Measurements from ENCODE around the gene GSTCD. TPM values are rescaled to one million over a fixed set of nuclear protein-coding genes. Genes with fewer than 3 reads are reported as not detected.
"Not testable (repeated sequence)": the region's sequence is repeated elsewhere in the genome, so short reads cannot be mapped to it uniquely, and the experiment has no call there.

Gene GSTCD
- total and polyA plus RNA-seq, 4 donors: 1.2 to 8.7 (median 4.3) TPM

DNA sequence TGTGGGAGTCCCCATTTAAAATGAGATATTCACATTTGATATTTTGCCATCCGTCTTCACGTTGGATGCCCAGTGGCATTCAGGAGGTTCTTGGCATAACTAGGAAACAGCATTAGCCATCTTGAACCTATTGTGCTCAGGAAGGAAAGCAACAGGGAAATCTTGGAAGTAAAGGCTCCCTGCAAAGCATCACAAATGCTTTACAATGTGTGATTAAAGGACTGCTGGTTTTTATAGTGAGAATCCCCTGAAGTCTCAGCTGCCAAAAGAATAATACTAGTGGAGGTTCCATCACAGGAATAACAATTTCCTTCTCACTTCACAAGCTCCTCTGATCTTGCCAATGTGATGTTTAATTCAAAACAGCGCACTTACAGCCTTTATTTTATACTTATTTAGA lies 137.0 kb downstream of the GSTCD start:
- H3K27ac ChIP-seq (ENCODE audit: low read depth in 1 of 2, low read length in 2 of 2): no peak overlapping the region
- TF ChIP-seq RAD21 (IDR thresholded peaks at IDR 0.05) (no peak), YY1 (IDR thresholded peaks at IDR 0.05) (no peak)
- no peaks in the 10 kb centered on the region for H3K4me1 ChIP-seq (ENCODE audit: control insufficient read depth in 4 of 4, insufficient read depth in 4 of 4, low read length in 3 of 4)
- no peaks in the 10 kb centered on the region for H3K27me3 ChIP-seq (ENCODE audit: control insufficient read depth in 4 of 4, insufficient read depth in 4 of 4, low read length in 3 of 4)
- DNase-seq (ENCODE audit: low spot score): no peak
- 93% methylated on average over 3 of the region's 3 CpGs for WGBS
- no peaks in the 10 kb centered on the region for H3K9me3 ChIP-seq (ENCODE audit: control insufficient read depth in 4 of 4, low read length in 3 of 4)
- H3K36me3 ChIP-seq (ENCODE audit: control insufficient read depth in 4 of 4, insufficient read depth in 3 of 4, low read depth in 1 of 4, low read length in 3 of 4): no peaks in the 10 kb centered on the region
- no peak overlapping the region for H3K4me3 ChIP-seq (ENCODE audit: low read depth in 1 of 3, low read length in 3 of 3)
- no peak overlapping the region for H3K9ac ChIP-seq (ENCODE audit: low read depth in 1 of 2, low read length in 2 of 2)

DNA sequence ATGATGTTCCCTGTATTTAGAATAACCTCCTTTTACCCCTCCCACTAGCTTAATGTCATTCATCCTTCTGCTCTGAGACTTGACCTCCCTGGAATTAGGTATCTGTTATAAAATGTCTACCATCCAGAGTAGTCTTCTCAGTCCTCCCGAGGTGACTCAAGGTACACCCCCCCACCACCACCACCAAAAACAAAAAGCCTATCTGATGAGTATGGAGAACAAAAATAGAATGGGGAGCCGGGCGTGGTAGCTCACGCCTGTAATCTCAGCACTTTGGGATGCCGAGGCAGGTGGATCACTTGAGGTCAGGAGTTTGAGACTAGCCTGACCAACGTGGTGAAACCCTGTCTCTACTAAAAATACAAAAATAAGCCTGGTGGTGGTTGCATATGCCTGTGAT lies 139.8 kb downstream of the GSTCD start:
- not testable (repeated sequence) for H3K27me3 ChIP-seq (ENCODE audit: control insufficient read depth in 4 of 4, insufficient read depth in 4 of 4, low read length in 3 of 4); H3K36me3 ChIP-seq (ENCODE audit: control insufficient read depth in 4 of 4, insufficient read depth in 3 of 4, low read depth in 1 of 4, low read length in 3 of 4); H3K27ac ChIP-seq (ENCODE audit: low read depth in 1 of 2, low read length in 2 of 2); H3K9me3 ChIP-seq (ENCODE audit: control insufficient read depth in 4 of 4, low read length in 3 of 4); H3K4me1 ChIP-seq (ENCODE audit: control insufficient read depth in 4 of 4, insufficient read depth in 4 of 4, low read length in 3 of 4); H3K9ac ChIP-seq (ENCODE audit: low read depth in 1 of 2, low read length in 2 of 2); H3K4me3 ChIP-seq (ENCODE audit: low read depth in 1 of 3, low read length in 3 of 3); DNase-seq (ENCODE audit: low spot score)
- WGBS: 97% methylated on average over 6 of the region's 6 CpGs

DNA sequence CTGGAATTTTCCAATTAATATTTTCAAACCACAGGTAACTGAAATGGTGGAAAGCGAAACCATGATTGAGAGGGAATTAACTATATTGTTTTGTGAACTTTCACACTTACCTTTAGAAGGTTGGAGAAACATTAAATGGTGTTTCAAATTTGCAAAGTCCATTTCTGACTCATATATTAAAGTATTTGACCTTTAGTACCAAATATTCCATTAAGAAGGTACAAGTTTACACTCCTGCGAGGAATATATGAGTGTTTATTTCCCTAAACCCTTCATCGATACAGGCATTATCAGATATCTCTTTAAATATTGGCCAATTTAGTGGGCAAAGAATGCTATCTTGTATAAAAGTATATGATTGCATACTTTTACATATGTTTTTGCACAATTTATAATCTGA lies 142.6 kb downstream of the GSTCD start:
- WGBS: 94% methylated on average over 3 of the region's 3 CpGs

DNA sequence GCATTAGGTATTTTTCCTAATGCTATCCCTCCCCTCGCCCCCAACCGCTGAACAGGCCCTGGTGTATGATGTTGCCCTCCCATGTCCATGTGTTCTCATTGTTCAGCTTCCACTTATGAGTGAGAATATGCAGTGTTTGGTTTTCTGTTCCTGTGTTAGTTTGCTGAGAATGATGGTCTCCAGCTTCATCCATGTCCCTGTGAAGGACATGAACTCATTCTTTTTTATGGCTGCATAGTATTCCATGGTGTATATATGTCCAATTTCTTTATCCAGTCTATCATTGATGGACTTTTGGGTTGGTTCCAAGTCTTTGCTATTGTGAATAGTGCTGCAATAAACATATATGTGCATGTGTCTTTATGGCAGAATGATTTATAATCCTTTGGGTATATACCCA lies 143.6 kb downstream of the GSTCD start:
- H3K27me3 ChIP-seq (ENCODE audit: control insufficient read depth in 4 of 4, insufficient read depth in 4 of 4, low read length in 3 of 4); H3K27ac ChIP-seq (ENCODE audit: low read depth in 1 of 2, low read length in 2 of 2); H3K9ac ChIP-seq (ENCODE audit: low read depth in 1 of 2, low read length in 2 of 2); H3K36me3 ChIP-seq (ENCODE audit: control insufficient read depth in 4 of 4, insufficient read depth in 3 of 4, low read depth in 1 of 4, low read length in 3 of 4); H3K4me1 ChIP-seq (ENCODE audit: control insufficient read depth in 4 of 4, insufficient read depth in 4 of 4, low read length in 3 of 4); H3K9me3 ChIP-seq (ENCODE audit: control insufficient read depth in 4 of 4, low read length in 3 of 4); DNase-seq (ENCODE audit: low spot score); H3K4me3 ChIP-seq (ENCODE audit: low read depth in 1 of 3, low read length in 3 of 3): not testable (repeated sequence)
- 97% methylated on average over 2 of the region's 2 CpGs for WGBS

More for the DNA sequence above, 142.6 kb downstream of the GSTCD start:
- Histone ChIP-seq H3K36me3 (ENCODE audit: control insufficient read depth in 4 of 4, insufficient read depth in 3 of 4, low read depth in 1 of 4, low read length in 3 of 4) (no peaks in the 10 kb centered on the region), H3K9ac (ENCODE audit: low read depth in 1 of 2, low read length in 2 of 2) (no peak overlapping the region), H3K9me3 (ENCODE audit: control insufficient read depth in 4 of 4, low read length in 3 of 4) (no peaks in the 10 kb centered on the region), H3K27me3 (ENCODE audit: control insufficient read depth in 4 of 4, insufficient read depth in 4 of 4, low read length in 3 of 4) (no peaks in the 10 kb centered on the region), H3K4me3 (ENCODE audit: low read depth in 1 of 3, low read length in 3 of 3) (no peak overlapping the region), H3K27ac (ENCODE audit: low read depth in 1 of 2, low read length in 2 of 2) (no peak overlapping the region), H3K4me1 (ENCODE audit: control insufficient read depth in 4 of 4, insufficient read depth in 4 of 4, low read length in 3 of 4) (no peaks in the 10 kb centered on the region)
- no peak for TF ChIP-seq NR2F2 (IDR thresholded peaks at IDR 0.05)
- TF ChIP-seq FOXA1 (IDR thresholded peaks at IDR 0.05): no peak
- TF ChIP-seq, protein P1, sequence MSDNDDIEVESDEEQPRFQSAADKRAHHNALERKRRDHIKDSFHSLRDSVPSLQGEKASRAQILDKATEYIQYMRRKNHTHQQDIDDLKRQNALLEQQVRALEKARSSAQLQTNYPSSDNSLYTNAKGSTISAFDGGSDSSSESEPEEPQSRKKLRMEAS (IDR thresholded peaks at IDR 0.05): no peak
- TF ChIP-seq RXRA (IDR thresholded peaks at IDR 0.05): no peak
- no peak for DNase-seq (ENCODE audit: low spot score)

DNA sequence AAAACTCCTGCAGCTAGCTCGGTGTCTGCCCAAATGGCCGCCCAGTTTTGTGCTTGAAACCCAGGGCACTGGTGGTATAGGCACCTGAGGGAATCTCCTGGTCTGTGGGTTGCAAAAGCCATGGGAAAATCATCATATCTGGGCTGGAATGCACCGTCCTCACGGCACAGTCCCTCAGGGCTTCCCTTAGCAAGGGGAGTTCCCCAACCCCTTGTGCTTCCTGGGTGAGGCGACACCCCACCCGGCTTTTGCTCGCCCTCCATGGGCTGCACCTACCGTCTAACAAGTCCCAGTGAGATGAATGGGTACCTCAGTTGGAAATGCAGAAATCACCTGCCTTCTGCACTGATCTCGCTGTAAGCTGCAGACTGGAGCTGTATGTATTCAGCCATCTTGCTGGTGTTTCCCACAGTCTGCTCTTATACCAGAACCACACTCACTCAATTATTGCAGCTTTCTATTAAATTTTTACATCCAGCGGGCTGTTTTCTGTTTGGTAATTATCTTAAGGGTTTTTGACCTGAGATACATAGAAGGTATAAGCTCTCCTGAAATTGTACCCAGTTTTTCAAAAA lies 150.0 kb downstream of the GSTCD start:
- WGBS: 96% methylated on average over 10 of the region's 10 CpGs
- TF ChIP-seq SP1 (IDR thresholded peaks at IDR 0.05): no peak
- TF ChIP-seq EGR1 (IDR thresholded peaks at IDR 0.05; ENCODE audit: low read depth in 2 of 2): no peak
- TF ChIP-seq JUND (IDR thresholded peaks at IDR 0.05): no peak
- TF ChIP-seq, protein P2, sequence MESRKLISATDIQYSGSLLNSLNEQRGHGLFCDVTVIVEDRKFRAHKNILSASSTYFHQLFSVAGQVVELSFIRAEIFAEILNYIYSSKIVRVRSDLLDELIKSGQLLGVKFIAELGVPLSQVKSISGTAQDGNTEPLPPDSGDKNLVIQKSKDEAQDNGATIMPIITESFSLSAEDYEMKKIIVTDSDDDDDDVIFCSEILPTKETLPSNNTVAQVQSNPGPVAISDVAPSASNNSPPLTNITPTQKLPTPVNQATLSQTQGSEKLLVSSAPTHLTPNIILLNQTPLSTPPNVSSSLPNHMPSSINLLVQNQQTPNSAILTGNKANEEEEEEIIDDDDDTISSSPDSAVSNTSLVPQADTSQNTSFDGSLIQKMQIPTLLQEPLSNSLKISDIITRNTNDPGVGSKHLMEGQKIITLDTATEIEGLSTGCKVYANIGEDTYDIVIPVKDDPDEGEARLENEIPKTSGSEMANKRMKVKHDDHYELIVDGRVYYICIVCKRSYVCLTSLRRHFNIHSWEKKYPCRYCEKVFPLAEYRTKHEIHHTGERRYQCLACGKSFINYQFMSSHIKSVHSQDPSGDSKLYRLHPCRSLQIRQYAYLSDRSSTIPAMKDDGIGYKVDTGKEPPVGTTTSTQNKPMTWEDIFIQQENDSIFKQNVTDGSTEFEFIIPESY (IDR thresholded peaks at IDR 0.05): no peak
- no peak for TF ChIP-seq GABPA (IDR thresholded peaks at IDR 0.05 in 1 of 2, conservative IDR thresholded peaks at IDR 0.05 in 1 of 2)
- TF ChIP-seq, protein P3, sequence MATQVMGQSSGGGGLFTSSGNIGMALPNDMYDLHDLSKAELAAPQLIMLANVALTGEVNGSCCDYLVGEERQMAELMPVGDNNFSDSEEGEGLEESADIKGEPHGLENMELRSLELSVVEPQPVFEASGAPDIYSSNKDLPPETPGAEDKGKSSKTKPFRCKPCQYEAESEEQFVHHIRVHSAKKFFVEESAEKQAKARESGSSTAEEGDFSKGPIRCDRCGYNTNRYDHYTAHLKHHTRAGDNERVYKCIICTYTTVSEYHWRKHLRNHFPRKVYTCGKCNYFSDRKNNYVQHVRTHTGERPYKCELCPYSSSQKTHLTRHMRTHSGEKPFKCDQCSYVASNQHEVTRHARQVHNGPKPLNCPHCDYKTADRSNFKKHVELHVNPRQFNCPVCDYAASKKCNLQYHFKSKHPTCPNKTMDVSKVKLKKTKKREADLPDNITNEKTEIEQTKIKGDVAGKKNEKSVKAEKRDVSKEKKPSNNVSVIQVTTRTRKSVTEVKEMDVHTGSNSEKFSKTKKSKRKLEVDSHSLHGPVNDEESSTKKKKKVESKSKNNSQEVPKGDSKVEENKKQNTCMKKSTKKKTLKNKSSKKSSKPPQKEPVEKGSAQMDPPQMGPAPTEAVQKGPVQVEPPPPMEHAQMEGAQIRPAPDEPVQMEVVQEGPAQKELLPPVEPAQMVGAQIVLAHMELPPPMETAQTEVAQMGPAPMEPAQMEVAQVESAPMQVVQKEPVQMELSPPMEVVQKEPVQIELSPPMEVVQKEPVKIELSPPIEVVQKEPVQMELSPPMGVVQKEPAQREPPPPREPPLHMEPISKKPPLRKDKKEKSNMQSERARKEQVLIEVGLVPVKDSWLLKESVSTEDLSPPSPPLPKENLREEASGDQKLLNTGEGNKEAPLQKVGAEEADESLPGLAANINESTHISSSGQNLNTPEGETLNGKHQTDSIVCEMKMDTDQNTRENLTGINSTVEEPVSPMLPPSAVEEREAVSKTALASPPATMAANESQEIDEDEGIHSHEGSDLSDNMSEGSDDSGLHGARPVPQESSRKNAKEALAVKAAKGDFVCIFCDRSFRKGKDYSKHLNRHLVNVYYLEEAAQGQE (IDR thresholded peaks at IDR 0.05): no peak
- TF ChIP-seq NR2F2 (IDR thresholded peaks at IDR 0.05): no peak
- TF ChIP-seq YY1 (IDR thresholded peaks at IDR 0.05): no peak
- TF ChIP-seq HNF4A (conservative IDR thresholded peaks at IDR 0.05): no peak
- TF ChIP-seq, protein P1 (IDR thresholded peaks at IDR 0.05): no peak
- no peak for TF ChIP-seq FOXA2 (IDR thresholded peaks at IDR 0.05)

More for the DNA sequence above, 150.0 kb downstream of the GSTCD start:
- no peak overlapping the region for H3K4me3 ChIP-seq (ENCODE audit: low read depth in 1 of 3, low read length in 3 of 3)
- no peak for DNase-seq (ENCODE audit: low spot score)
- H3K36me3 ChIP-seq (ENCODE audit: control insufficient read depth in 4 of 4, insufficient read depth in 3 of 4, low read depth in 1 of 4, low read length in 3 of 4): peaks cover 0 to 2% (median 0%) of the 10 kb centered on the region in 4 donors
- peaks cover 0 to 9% (median 3%) of the 10 kb centered on the region in 4 donors for H3K9me3 ChIP-seq (ENCODE audit: control insufficient read depth in 4 of 4, low read length in 3 of 4)
- H3K4me1 ChIP-seq (ENCODE audit: control insufficient read depth in 4 of 4, insufficient read depth in 4 of 4, low read length in 3 of 4): no peaks in the 10 kb centered on the region
- no peaks in the 10 kb centered on the region for H3K27me3 ChIP-seq (ENCODE audit: control insufficient read depth in 4 of 4, insufficient read depth in 4 of 4, low read length in 3 of 4)
- H3K27ac ChIP-seq (ENCODE audit: low read depth in 1 of 2, low read length in 2 of 2): no peak overlapping the region
- no peak overlapping the region for H3K9ac ChIP-seq (ENCODE audit: low read depth in 1 of 2, low read length in 2 of 2)
